Uterus (tissue), 4 donors: ENCODE data around the gene KCNIP1. TPM values are rescaled to one million over a fixed set of nuclear protein-coding genes. Genes with fewer than 3 reads are reported as not detected.

Source experiments
- DNase-seq, 2 donors: peaks; one replicate each; pipeline ENCODE4 v3.0.0-alpha.2; 2019 to 2020
- H3K27ac ChIP-seq, 2 donors: fragments of 200-600 bp; sonication (generic); 1 replicate in 1 of 2; 2 replicates in 1 of 2; pipeline ENCODE4 v1.5.1; 2016 to 2018
- H3K27me3 ChIP-seq, 2 donors: fragments of 200-600 bp; sonication (generic); one replicate each; pipeline ENCODE4 v1.5.1; 2018 to 2019; ENCODE audit warnings: control low read depth in 1 of 2
- H3K36me3 ChIP-seq, 2 donors: fragments of 200-600 bp; sonication (generic); one replicate each; pipeline ENCODE4 v1.5.1; 2019; ENCODE audit warnings: control low read depth in 1 of 2
- H3K4me1 ChIP-seq, 2 donors: fragments of 200-600 bp; sonication (generic); one replicate each; pipeline ENCODE4 v1.5.1; 2018 to 2019; ENCODE audit warnings: control low read depth in 1 of 2
- H3K4me3 ChIP-seq, 2 donors: fragments of 200-600 bp; sonication (generic); 1 replicate in 1 of 2; 2 replicates in 1 of 2; pipeline ENCODE4 v1.5.1; 2018 to 2019; ENCODE audit warnings: mild to moderate bottlenecking in 1 of 2
- H3K9me3 ChIP-seq, 2 donors: fragments of 200-600 bp; sonication (generic); one replicate each; pipeline ENCODE4 v1.5.1; 2019; ENCODE audit warnings: control low read depth in 1 of 2
- POLR2A ChIP-seq, 2 donors: fragments of 450-650 bp; IDR thresholded peaks; one replicate each; pipeline ENCODE4 v1.6.1; 2016; ENCODE audit warnings: antibody characterized with exemption in 2 of 2, mild to moderate bottlenecking in 1 of 2, moderate library complexity in 1 of 2
- intact Hi-C: fragments of 100-400 bp; cut with DNase I; formaldehyde crosslinking; loops from one replicate; pipeline ENCODE4 v1.15.1; 2023; ENCODE audit warnings: low total_unique reads
- total RNA-seq, 4 donors: library from RNA; depleted of rRNA in 3 of 4; stranded (reverse); fragments of >200 nt in 3 of 4; gene quantifications; one replicate each; pipeline versions ENCODE4 v1.1.0 to v1.2.4, GENCODE V29; 2014 to 2023
- TF ChIP-seq, protein P1 (sequence below), 4 experiments: fragments of 200-600 bp in 2 of 4; fragments of 450-650 bp in 2 of 4; sonication (generic) in 2 of 4; IDR thresholded peaks; one replicate each; pipeline ENCODE4 v1.5.1; 2016 to 2019; ENCODE audit warnings: antibody characterized with exemption in 4 of 4, mild to moderate bottlenecking in 2 of 4, moderate library complexity in 1 of 4
- donor health status: DM: yes; HTN: yes; CAD: no.

The KCNIP1 gene
- total RNA-seq, 4 donors from 2014 or later: 1.3 to 7.0 (median 3.9) TPM

DNA sequence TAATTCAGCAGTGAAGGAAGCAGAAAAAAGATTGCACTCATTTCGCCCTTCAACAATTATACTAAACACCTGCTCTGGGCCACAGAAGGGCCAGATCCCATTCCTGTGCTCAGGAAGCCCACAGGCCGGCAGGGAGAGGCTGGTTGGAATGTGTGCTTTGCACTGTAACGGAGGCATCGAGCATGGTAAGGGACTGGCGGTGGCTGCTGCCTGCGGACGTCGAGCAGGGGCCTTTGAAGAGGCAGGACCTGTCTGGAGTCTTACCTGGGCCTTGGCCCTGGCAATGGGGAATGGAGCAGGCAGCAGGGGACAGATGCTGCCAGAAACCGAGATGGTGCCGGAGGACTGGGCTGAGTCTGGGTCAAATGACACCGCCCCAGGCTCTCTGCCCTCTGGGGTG, 97.8 kb downstream of the KCNIP1 start:
- no peaks in the 10 kb centered on the region for H3K36me3 ChIP-seq
- intact Hi-C loops: no loop called here
- no peak overlapping the region for H3K27ac ChIP-seq
- no peaks in the 10 kb centered on the region for H3K9me3 ChIP-seq
- DNase-seq: no peak
- H3K27me3 ChIP-seq: no peaks in the 10 kb centered on the region
- no peak for TF ChIP-seq POLR2A (IDR thresholded peaks at IDR 0.05)
- TF ChIP-seq, protein P1, sequence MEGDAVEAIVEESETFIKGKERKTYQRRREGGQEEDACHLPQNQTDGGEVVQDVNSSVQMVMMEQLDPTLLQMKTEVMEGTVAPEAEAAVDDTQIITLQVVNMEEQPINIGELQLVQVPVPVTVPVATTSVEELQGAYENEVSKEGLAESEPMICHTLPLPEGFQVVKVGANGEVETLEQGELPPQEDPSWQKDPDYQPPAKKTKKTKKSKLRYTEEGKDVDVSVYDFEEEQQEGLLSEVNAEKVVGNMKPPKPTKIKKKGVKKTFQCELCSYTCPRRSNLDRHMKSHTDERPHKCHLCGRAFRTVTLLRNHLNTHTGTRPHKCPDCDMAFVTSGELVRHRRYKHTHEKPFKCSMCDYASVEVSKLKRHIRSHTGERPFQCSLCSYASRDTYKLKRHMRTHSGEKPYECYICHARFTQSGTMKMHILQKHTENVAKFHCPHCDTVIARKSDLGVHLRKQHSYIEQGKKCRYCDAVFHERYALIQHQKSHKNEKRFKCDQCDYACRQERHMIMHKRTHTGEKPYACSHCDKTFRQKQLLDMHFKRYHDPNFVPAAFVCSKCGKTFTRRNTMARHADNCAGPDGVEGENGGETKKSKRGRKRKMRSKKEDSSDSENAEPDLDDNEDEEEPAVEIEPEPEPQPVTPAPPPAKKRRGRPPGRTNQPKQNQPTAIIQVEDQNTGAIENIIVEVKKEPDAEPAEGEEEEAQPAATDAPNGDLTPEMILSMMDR (IDR thresholded peaks at IDR 0.05): no peak
- peaks cover 0 to 5% of the 10 kb centered on the region in 2 donors for H3K4me1 ChIP-seq
- H3K4me3 ChIP-seq: no peak overlapping the region

DNA sequence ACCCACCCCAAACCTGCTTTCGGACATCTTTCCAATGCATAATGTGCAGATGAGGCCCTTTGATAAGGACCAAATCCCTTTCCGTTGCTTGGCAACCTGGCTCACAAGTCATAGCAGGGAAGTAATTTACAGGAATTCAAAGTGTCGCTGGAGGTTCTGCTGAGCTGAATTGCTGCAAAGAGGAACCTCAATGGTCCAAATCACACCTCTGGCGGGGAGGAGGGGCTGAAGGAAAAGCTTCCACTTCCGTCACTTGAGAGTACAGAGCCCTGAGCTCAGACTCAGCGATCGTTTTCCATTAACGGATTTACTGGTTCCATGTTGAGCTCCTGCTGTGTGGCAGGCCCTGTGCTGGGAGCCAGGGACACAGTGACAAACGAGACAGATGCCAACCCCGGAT, 99.3 kb downstream of the KCNIP1 start:
- Histone ChIP-seq H3K4me1 (no peaks in the 10 kb centered on the region), H3K4me3 (no peak overlapping the region), H3K27ac (no peak overlapping the region), H3K9me3 (no peaks in the 10 kb centered on the region), H3K27me3 (no peaks in the 10 kb centered on the region), H3K36me3 (no peaks in the 10 kb centered on the region)
- intact Hi-C loops: no loop called here
- no peak for DNase-seq
- no peak for TF ChIP-seq POLR2A (IDR thresholded peaks at IDR 0.05)
- TF ChIP-seq, protein P1 (IDR thresholded peaks at IDR 0.05): no peak

DNA sequence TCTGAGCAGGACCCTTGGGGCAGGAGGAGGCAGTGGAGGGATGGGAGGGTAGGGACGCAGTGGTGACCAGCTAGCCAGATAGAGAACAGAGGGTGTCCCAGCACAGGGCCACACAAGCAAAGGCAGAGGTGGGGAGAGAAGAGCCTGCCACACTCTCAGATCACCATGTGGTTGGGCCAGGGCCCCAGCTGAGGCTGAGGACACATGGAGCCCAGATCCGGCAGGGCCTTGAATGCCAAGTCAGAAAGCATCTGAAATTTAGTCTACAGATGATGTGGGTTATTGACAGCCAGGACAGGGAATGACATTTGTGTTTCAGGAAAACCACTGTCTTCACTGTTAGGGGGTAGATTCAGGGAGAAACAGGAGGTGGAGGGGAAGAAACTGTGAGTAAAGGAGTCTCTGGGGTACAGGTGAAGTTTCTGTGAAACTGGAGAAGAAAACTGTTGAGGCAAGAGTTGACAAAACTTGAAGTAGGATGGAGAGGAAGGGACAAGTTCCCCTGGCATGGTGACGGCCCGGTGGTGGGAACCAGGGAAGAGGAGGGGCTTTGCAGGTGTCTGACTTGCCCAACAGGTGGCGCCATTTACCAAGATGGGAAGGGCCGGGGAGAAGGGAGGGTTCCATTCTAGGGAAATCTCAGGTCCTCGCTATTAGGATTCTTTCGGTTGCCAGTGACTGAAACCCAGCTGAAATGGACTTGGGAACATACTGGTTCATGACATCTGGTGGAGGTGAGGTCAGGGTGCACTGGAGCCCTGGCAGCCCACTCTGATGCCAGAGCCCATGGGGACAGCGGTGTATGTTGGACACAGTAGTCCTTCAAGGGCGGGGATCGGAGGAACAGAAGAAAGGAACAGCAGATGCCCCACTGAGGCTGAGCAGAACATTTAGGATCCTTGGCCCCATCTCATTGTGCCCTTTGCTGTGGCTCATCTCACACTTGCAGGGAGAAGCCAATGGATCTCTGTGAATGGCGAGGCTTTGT, 100.1 kb downstream of the KCNIP1 start:
- H3K36me3 ChIP-seq: no peaks in the 10 kb centered on the region
- no peak overlapping the region for H3K27ac ChIP-seq
- no peaks in the 10 kb centered on the region for H3K4me1 ChIP-seq
- peak; percentile 27 to 41 for DNase-seq
- H3K4me3 ChIP-seq: no peak overlapping the region
- H3K9me3 ChIP-seq: no peaks in the 10 kb centered on the region
- TF ChIP-seq POLR2A (IDR thresholded peaks at IDR 0.05): no peak
- TF ChIP-seq, protein P1 (IDR thresholded peaks at IDR 0.05): peak; percentile 36 to 50 (median 46)
- no peaks in the 10 kb centered on the region for H3K27me3 ChIP-seq
- intact Hi-C loops: no loop called here

DNA sequence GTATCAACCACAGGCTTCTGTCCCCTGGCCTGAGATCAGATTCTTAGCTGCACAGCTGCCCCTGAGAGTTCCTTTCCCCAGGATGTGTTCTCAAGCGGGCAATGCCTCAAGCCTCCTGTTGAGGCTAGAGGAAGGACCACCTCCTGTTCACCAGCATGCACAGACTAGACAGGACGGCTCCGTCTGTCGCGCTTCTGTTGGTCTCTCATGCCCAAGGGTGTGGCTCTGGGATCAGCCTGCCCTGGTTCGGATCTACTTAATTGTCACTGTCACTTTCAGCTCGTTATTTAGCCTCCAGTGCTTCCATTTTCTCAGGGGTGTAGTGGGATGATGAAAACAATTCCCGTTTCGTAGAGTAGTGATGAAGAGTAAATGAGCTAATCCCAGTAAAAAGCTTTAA, 103.1 kb downstream of the KCNIP1 start:
- H3K27ac ChIP-seq: no peak overlapping the region
- no peaks in the 10 kb centered on the region for H3K27me3 ChIP-seq
- DNase-seq: no peak
- intact Hi-C loops: no loop called here
- H3K36me3 ChIP-seq: no peaks in the 10 kb centered on the region
- TF ChIP-seq, protein P1 (IDR thresholded peaks at IDR 0.05): no peak
- TF ChIP-seq POLR2A (IDR thresholded peaks at IDR 0.05): no peak
- no peaks in the 10 kb centered on the region for H3K9me3 ChIP-seq
- no peaks in the 10 kb centered on the region for H3K4me1 ChIP-seq
- no peak overlapping the region for H3K4me3 ChIP-seq

DNA sequence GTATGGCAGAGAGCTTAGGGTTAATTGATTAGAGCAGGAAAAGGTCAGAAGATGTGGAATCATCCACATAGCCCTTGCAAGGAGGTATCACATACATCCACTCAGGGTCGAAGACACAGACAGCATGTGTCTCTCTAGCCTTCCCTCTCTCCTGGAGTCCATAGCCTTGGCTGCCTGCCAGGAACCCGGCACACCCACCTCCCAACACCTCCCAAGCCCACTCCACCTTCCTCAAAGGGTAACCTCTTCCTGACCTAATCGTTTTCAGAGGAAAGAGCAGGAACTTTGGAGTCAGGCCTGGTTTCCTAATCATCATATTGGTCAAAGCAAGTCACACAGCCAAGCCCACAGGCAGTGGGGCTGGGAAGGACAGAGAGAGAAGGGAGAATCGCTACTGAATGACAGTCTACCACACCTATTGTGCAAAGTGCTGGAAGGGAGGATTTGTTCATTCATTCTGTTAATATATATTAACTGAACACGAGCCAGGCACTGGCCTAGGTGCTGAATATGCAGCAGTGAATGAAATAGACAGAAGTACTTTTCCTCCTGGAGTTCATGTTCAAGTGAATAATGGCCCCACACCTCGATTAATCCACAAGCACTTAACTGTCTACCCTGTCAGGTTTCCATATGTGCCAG, 107.8 kb downstream of the KCNIP1 start:
- TF ChIP-seq, protein P1 (IDR thresholded peaks at IDR 0.05): no peak
- TF ChIP-seq POLR2A (IDR thresholded peaks at IDR 0.05): no peak
- no peaks in the 10 kb centered on the region for H3K36me3 ChIP-seq
- H3K27me3 ChIP-seq: no peaks in the 10 kb centered on the region
- intact Hi-C loops: no loop called here
- no peak overlapping the region for H3K4me3 ChIP-seq
- DNase-seq: no peak
- no peaks in the 10 kb centered on the region for H3K4me1 ChIP-seq
- H3K9me3 ChIP-seq: no peaks in the 10 kb centered on the region
- no peak overlapping the region for H3K27ac ChIP-seq
